Epithelial cell of esophagus (primary cell): ENCODE measurements around the gene NLGN4X.

Experiments used
- DNase-seq: peaks from one replicate; pipeline ENCODE4 v3.0.0; 2010; ENCODE audit warnings: low read depth
- H3K4me3 ChIP-seq: 2 replicates; pipeline ENCODE4 v1.5.1; 2011; ENCODE audit warnings: mild to moderate bottlenecking, low read length, control low read depth
- TF ChIP-seq, protein P1 (sequence below): IDR thresholded peaks from 2 replicates; pipeline ENCODE4 v1.5.1; 2011; ENCODE audit warnings: low read depth, mild to moderate bottlenecking, low read length, control low read depth, inconsistent platforms; ENCODE audit not compliant: insufficient read depth; ENCODE audit errors: missing control alignments

The NLGN4X gene

DNA sequence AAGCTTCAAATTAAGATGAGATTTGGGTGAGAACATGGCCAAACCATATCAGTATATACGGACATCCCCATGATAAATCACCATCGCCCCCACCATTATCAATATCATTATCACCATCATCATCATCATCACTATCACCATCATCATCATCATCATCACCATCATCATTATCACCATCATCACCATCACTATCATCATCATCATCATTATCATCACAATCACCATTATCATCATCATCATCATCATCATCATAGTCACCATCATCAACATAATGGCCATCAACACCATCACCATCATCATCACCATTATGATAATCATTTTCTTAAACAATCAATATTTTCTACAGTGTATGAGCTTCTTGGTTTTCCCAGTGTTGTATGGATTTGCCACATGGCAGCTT, 360.9 kb downstream of the NLGN4X start:
- no peak overlapping the region for H3K4me3 ChIP-seq
- TF ChIP-seq, protein P1, sequence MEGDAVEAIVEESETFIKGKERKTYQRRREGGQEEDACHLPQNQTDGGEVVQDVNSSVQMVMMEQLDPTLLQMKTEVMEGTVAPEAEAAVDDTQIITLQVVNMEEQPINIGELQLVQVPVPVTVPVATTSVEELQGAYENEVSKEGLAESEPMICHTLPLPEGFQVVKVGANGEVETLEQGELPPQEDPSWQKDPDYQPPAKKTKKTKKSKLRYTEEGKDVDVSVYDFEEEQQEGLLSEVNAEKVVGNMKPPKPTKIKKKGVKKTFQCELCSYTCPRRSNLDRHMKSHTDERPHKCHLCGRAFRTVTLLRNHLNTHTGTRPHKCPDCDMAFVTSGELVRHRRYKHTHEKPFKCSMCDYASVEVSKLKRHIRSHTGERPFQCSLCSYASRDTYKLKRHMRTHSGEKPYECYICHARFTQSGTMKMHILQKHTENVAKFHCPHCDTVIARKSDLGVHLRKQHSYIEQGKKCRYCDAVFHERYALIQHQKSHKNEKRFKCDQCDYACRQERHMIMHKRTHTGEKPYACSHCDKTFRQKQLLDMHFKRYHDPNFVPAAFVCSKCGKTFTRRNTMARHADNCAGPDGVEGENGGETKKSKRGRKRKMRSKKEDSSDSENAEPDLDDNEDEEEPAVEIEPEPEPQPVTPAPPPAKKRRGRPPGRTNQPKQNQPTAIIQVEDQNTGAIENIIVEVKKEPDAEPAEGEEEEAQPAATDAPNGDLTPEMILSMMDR = no peak
- no peak for DNase-seq

DNA sequence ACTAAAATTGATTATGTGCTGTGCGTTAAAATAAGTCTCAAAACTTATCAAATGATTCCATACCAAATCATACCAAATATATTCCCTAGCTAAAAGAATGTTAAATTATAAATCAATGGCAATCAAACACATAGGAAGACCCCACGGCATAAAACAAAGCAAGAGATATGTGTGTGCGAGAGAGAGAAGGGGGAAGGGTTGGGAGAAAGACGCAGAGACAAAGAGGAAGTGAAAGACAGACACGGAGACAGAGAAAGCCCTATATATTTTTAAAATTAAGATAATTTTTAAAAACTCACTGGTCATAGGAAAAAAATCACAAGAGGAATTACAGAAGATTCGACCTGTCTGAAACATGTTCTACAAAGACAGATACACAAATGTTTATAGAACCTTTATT, 371.4 kb downstream of the NLGN4X start:
- DNase-seq = no peak
- TF ChIP-seq, protein P1 = no peak
- no peak overlapping the region for H3K4me3 ChIP-seq

DNA sequence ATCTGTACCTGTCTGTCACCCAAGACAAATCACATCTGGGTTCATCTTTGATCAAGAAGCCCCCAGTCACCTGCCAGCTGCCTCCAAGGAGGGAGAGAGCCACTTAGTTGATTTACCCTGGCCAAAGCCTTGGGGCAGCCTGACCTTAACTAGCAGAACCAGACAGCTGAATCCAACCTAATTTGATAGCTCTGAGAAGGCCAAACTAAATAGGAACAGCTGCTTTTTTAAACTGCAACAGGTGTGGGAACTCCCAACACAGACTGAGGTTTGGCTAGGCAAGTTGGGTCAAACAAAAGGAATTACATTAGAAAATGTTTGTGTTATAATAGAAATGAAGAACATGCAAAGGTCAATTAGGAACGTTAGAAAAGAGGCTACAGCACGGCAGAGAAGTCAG, 375.7 kb downstream of the NLGN4X start:
- H3K4me3 ChIP-seq = no peak overlapping the region
- TF ChIP-seq, protein P1 = no peak
- DNase-seq = no peak

DNA sequence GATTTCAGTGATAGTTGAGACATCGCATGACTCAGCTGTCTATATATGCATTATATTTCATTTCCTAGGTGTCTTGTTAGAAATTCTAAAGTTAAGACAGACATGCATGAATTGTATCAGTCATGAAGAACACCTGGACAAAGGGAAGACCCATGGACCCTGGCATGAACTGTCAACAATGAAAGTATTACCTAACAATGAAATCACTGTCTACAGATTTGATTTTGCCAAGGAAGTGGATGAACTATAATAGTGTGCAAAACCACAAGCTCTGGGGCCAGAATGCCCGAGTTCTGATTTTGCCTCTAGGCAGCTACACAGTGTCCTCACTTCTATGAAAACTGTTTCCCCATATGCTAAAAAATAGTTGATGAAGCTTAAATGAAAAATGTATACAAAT, 386.1 kb downstream of the NLGN4X start:
- H3K4me3 ChIP-seq = no peak overlapping the region
- peak; percentile 9 for DNase-seq
- TF ChIP-seq, protein P1 = no peak
